HepG2 (cell line): ENCODE results near the gene PNKD. TPM values are rescaled to one million over a fixed set of nuclear protein-coding genes. Genes with fewer than 3 reads are reported as not detected.

ENCODE experiments used
- HOXA5 ChIP-seq: sonication (generic); formaldehyde crosslinking; IDR thresholded peaks from 2 replicates; pipeline ENCODE4 v1.4.0; 2020; ENCODE audit warnings: missing genetic modification reagents
- NFIC ChIP-seq: IDR thresholded peaks from 2 replicates; pipeline ENCODE4 v1.6.1; 2012; ENCODE audit warnings: mild to moderate bottlenecking, low read length, inconsistent platforms
- NFKB2 ChIP-seq: sonication (generic); formaldehyde crosslinking; IDR thresholded peaks from 2 replicates; pipeline ENCODE4 v1.4.0; 2020; ENCODE audit warnings: missing genetic modification reagents, borderline replicate concordance
- TARDBP ChIP-seq: sonication (generic); formaldehyde crosslinking; IDR thresholded peaks from 2 replicates; pipeline ENCODE4 v1.8.0; 2022; ENCODE audit warnings: mild to moderate bottlenecking, missing genetic modification reagents
- ZNF101 ChIP-seq: sonication (generic); formaldehyde crosslinking; IDR thresholded peaks from 2 replicates; pipeline ENCODE4 v1.4.0; 2020; ENCODE audit warnings: mild to moderate bottlenecking, low read depth, missing genetic modification reagents, borderline replicate concordance
- ZNF761 ChIP-seq: sonication (generic); formaldehyde crosslinking; conservative IDR thresholded peaks from 2 replicates; pipeline ENCODE4 v1.4.0; 2020; ENCODE audit warnings: mild to moderate bottlenecking, missing genetic modification reagents
- ZSCAN29 ChIP-seq: sonication (generic); formaldehyde crosslinking; conservative IDR thresholded peaks from 2 replicates; pipeline ENCODE4 v1.4.0; 2020; ENCODE audit warnings: mild to moderate bottlenecking, missing genetic modification reagents
- polyA plus RNA-seq, 8 experiments: library from polyadenylated mRNA; depleted of rRNA in 3 of 8; stranded (reverse) in 7 of 8; unstranded in 1 of 8; fragments of >200 nt; fragmentation: Illumina TruSeq in 4 of 8; extraction: Trizol in 4 of 8; gene quantifications; 2 replicates each; pipeline versions ENCODE4 v1.2.1 to v1.2.3, GENCODE V29; 2011 to 2016; ENCODE audit warnings: low read depth in 4 of 8, missing spikeins in 1 of 8, mixed read lengths in 1 of 8; ENCODE audit not compliant: insufficient read depth in 1 of 8
- total RNA-seq, 5 experiments: library from RNA; depleted of rRNA; stranded (reverse); fragments of >200 nt; fragmentation: Illumina TruSeq; extraction: Trizol; gene quantifications; 2 replicates each; pipeline ENCODE4 v1.2.3, GENCODE V29; 2016; ENCODE audit warnings: low read depth in 1 of 5
- TF ChIP-seq, protein P1 (sequence below): sonication (generic); formaldehyde crosslinking; IDR thresholded peaks from 2 replicates; pipeline ENCODE4 v1.4.0; 2020; ENCODE audit warnings: missing genetic modification reagents
- TF ChIP-seq, protein P2 (sequence below): sonication (generic); formaldehyde crosslinking; IDR thresholded peaks from 2 replicates; pipeline ENCODE4 v1.4.0; 2020; ENCODE audit warnings: mild to moderate bottlenecking, missing genetic modification reagents
- TF ChIP-seq, protein P3 (sequence below), 2 experiments: sonication (generic) in 1 of 2; formaldehyde crosslinking in 1 of 2; IDR thresholded peaks; 2 replicates each; pipeline versions ENCODE4 v1.4.0 to v1.6.1; 2018 to 2020; ENCODE audit warnings: missing genetic modification reagents in 2 of 2, borderline replicate concordance in 1 of 2, low read depth in 1 of 2, mild to moderate bottlenecking in 1 of 2, missing biosample characterization in 1 of 2
- TF ChIP-seq, protein P4 (sequence below): sonication (generic); formaldehyde crosslinking; IDR thresholded peaks from 2 replicates; pipeline ENCODE4 v1.4.0; 2020; ENCODE audit warnings: low read depth, mild to moderate bottlenecking, missing genetic modification reagents
- TF ChIP-seq, protein P5 (sequence below): sonication (generic); formaldehyde crosslinking; IDR thresholded peaks from 2 replicates; pipeline ENCODE4 v1.8.1; 2022; ENCODE audit warnings: mild to moderate bottlenecking, missing genetic modification reagents
- TF ChIP-seq, protein P6 (sequence below): sonication (generic); formaldehyde crosslinking; IDR thresholded peaks from 2 replicates; pipeline ENCODE4 v1.4.0; 2020; ENCODE audit warnings: missing genetic modification reagents

Gene PNKD
- total and polyA plus RNA-seq, 2 of the 13 experiments (the other 11 are each of a cell fraction or from before 2014, with no cell fraction given) = 55.9 to 80.4 TPM

DNA sequence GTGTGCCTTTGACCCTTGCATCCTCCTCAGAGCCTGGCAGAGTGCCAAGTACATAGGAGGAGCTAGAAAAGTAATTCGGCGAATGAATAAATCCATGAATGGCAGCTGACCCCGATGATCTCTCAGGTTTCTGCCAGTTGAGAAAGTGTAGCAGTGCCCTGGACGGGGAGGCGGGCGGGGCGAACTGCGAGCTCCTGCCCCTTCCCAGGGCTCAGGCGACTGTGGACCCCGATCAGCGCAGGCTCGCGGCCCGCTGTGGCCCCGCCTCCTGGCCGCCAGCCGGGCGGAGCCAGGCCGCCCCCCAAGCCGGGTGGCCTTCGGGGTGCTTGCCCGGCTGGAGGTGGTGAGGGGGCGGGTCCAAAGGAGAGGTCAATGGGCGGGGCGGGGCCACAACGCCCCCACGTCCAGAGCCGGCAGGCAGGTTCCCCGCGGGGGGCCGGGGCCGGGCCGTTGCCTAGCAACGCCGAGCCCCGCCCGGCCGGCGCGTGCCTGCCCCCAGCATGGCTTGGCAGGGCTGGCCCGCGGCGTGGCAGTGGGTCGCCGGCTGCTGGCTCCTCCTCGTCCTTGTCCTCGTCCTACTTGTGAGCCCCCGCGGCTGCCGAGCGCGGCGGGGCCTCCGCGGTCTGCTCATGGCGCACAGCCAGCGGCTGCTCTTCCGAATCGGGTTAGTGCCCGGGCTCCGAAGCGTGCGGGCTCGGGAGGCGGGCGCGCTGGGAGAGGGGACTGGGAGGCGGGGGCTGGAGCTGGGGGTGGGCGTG, 52.6 kb downstream of the PNKD start (continued):
- TF ChIP-seq, protein P1, sequence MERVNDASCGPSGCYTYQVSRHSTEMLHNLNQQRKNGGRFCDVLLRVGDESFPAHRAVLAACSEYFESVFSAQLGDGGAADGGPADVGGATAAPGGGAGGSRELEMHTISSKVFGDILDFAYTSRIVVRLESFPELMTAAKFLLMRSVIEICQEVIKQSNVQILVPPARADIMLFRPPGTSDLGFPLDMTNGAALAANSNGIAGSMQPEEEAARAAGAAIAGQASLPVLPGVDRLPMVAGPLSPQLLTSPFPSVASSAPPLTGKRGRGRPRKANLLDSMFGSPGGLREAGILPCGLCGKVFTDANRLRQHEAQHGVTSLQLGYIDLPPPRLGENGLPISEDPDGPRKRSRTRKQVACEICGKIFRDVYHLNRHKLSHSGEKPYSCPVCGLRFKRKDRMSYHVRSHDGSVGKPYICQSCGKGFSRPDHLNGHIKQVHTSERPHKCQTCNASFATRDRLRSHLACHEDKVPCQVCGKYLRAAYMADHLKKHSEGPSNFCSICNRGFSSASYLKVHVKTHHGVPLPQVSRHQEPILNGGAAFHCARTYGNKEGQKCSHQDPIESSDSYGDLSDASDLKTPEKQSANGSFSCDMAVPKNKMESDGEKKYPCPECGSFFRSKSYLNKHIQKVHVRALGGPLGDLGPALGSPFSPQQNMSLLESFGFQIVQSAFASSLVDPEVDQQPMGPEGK = peak; percentile 96
- TF ChIP-seq, protein P2, sequence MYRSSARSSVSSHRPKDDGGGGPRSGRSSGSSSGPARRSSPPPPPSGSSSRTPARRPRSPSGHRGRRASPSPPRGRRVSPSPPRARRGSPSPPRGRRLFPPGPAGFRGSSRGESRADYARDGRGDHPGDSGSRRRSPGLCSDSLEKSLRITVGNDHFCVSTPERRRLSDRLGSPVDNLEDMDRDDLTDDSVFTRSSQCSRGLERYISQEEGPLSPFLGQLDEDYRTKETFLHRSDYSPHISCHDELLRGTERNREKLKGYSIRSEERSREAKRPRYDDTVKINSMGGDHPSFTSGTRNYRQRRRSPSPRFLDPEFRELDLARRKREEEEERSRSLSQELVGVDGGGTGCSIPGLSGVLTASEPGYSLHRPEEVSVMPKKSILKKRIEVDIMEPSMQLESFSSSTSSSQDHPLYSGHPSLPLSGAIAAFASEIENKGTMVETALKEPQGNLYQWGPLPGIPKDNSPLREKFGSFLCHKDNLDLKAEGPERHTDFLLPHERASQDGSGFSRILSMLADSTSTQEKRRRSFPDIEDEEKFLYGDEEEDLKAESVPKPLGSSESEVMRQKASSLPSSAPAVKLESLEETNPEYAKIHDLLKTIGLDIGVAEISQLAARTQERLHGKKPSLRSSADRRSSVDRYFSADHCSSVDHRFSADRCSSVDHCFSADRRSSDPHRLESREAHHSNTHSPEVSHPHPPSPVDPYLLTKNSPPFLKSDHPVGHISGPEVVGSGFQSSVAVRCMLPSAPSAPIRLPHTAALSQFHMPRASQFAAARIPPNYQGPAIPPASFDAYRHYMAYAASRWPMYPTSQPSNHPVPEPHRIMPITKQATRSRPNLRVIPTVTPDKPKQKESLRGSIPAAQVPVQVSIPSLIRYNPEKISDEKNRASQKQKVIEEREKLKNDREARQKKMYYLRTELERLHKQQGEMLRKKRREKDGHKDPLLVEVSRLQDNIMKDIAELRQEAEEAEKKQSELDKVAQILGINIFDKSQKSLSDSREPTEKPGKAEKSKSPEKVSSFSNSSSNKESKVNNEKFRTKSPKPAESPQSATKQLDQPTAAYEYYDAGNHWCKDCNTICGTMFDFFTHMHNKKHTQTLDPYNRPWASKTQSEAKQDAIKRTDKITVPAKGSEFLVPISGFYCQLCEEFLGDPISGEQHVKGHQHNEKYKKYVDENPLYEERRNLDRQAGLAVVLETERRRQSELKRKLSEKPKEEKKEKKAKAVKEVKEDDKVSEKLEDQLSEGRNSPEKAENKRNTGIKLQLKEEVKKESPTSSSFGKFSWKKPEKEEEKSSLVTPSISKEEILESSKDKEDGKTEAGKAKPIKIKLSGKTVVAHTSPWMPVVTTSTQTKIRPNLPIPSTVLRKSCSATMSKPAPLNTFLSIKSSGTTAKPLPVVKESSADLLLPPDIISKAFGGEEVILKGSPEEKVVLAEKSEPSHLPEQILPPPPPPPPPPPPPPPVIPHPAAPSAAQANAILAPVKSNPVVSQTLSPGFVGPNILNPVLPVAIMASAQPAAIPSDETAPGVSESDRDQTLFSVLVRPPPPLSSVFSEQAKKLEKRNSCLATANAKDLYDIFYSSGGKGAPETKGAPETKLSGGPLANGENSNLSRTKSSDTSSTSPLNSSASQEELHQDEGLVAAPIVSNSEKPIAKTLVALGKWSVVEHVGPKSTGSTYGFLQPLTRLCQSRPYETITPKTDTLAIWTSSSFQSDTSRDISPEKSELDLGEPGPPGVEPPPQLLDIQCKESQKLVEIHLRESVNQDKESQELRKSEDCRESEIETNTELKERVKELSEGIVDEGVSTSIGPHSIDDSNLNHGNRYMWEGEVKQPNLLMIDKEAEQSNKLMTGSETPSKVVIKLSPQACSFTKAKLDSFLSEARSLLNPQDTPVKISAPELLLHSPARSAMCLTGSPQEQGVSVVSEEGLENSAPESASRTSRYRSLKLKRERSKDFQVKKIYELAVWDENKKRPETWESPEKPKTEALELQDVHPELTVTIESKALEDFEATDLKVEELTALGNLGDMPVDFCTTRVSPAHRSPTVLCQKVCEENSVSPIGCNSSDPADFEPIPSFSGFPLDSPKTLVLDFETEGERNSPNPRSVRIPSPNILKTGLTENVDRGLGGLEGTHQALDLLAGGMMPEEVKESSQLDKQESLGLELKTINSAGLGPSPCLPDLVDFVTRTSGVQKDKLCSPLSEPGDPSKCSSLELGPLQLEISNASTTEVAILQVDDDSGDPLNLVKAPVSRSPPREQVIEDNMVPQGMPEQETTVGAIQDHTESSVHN (CRISPR knock-in tag) = no peak
- TF ChIP-seq, protein P3, sequence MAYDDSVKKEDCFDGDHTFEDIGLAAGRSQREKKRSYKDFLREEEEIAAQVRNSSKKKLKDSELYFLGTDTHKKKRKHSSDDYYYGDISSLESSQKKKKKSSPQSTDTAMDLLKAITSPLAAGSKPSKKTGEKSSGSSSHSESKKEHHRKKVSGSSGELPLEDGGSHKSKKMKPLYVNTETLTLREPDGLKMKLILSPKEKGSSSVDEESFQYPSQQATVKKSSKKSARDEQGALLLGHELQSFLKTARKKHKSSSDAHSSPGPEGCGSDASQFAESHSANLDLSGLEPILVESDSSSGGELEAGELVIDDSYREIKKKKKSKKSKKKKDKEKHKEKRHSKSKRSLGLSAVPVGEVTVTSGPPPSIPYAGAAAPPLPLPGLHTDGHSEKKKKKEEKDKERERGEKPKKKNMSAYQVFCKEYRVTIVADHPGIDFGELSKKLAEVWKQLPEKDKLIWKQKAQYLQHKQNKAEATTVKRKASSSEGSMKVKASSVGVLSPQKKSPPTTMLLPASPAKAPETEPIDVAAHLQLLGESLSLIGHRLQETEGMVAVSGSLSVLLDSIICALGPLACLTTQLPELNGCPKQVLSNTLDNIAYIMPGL (CRISPR knock-in tag; IDR thresholded peaks at IDR 0.05; ENCODE audit: borderline replicate concordance in 1 of 2, low read depth in 1 of 2) = no peak
- TF ChIP-seq ZNF101 (no peak), NFIC (peak; percentile 95; the same call in 1 of the 2 replicates), ZNF761 (no peak), NFKB2 (CRISPR knock-in tag) (peak; percentile 69; the same call in 1 of the 2 replicates), TARDBP (CRISPR knock-in tag) (no peak; the same call in 1 of the 2 replicates), ZSCAN29 (peak; percentile 5; the same call in 1 of the 2 replicates), HOXA5 (peak; percentile 87)
- TF ChIP-seq, protein P4, sequence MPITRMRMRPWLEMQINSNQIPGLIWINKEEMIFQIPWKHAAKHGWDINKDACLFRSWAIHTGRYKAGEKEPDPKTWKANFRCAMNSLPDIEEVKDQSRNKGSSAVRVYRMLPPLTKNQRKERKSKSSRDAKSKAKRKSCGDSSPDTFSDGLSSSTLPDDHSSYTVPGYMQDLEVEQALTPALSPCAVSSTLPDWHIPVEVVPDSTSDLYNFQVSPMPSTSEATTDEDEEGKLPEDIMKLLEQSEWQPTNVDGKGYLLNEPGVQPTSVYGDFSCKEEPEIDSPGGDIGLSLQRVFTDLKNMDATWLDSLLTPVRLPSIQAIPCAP (CRISPR knock-in tag) = no peak
- TF ChIP-seq, protein P5, sequence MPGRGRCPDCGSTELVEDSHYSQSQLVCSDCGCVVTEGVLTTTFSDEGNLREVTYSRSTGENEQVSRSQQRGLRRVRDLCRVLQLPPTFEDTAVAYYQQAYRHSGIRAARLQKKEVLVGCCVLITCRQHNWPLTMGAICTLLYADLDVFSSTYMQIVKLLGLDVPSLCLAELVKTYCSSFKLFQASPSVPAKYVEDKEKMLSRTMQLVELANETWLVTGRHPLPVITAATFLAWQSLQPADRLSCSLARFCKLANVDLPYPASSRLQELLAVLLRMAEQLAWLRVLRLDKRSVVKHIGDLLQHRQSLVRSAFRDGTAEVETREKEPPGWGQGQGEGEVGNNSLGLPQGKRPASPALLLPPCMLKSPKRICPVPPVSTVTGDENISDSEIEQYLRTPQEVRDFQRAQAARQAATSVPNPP (CRISPR knock-in tag) = no peak
- TF ChIP-seq, protein P6, sequence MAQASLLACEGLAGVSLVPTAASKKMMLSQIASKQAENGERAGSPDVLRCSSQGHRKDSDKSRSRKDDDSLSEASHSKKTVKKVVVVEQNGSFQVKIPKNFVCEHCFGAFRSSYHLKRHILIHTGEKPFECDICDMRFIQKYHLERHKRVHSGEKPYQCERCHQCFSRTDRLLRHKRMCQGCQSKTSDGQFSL = no peak
